ENCODE measurements around the gene FSTL4. TPM values are rescaled to one million over a fixed set of nuclear protein-coding genes. Genes with fewer than 3 reads are reported as not detected.

Gene FSTL4
- total and polyA plus RNA-seq, 2 experiments from 2014 or later = 0.47 to 0.74 TPM

- Histone ChIP-seq H3K27me3 (no peaks in the 10 kb centered on the region), H4K20me1 (ENCODE audit: insufficient read depth, poor library complexity, severe bottlenecking) (no peaks in the 10 kb centered on the region), H3K27ac (peak overlapping the region; percentile 66), H3K4me1 (ENCODE audit: insufficient read depth) (no peaks in the 10 kb centered on the region), H3K79me2 (no peaks in the 10 kb centered on the region), H3K4me2 (no peak overlapping the region), H2AFZ (no peak overlapping the region), H3K4me3 (no peak overlapping the region), H3K36me3 (replicated peaks; ENCODE audit: insufficient read depth, low read depth) (no peaks in the 10 kb centered on the region), H3K9me2 (replicated peaks; ENCODE audit: insufficient read depth) (no peaks in the 10 kb centered on the region), H3K9me3 (ENCODE audit: low read depth) (no peaks in the 10 kb centered on the region)
- 79% methylated on average over 16 of the region's 16 CpGs for WGBS (ENCODE audit: low lambda C conversion rate, missing lambda C conversion rate)
- peak; percentile 43 for DNase-seq (ENCODE audit: low spot score)
- TF ChIP-seq CTCF (IDR thresholded peaks at IDR 0.05; ENCODE audit: poor library complexity) (no peak), EZH2 (IDR thresholded peaks at IDR 0.05; ENCODE audit: borderline replicate concordance) (no peak), EZH2phosphoT487 (IDR thresholded peaks at IDR 0.05; ENCODE audit: low read depth, severe bottlenecking, unreplicated experiment) (no peak)
These were observed 360.8 kb downstream of the FSTL4 start for GRCh38 chr5:133251296-133252132.

- H3K27ac ChIP-seq = no peak overlapping the region
- WGBS (ENCODE audit: low lambda C conversion rate, missing lambda C conversion rate) = 91% methylated on average over 10 of the region's 10 CpGs
These were observed 361.8 kb downstream of the FSTL4 start for GRCh38 chr5:133250527-133250926.

GRCh38 chr5:133249593-133249992 lies 362.7 kb downstream of the FSTL4 start:
- no peaks in the 10 kb centered on the region for H3K79me2 ChIP-seq
- H4K20me1 ChIP-seq (ENCODE audit: insufficient read depth, poor library complexity, severe bottlenecking) = no peaks in the 10 kb centered on the region
- DNase-seq (ENCODE audit: low spot score) = peak; percentile 38
- H3K4me2 ChIP-seq = no peak overlapping the region
- H3K27me3 ChIP-seq = no peaks in the 10 kb centered on the region
- H2AFZ ChIP-seq = no peak overlapping the region
- TF ChIP-seq EZH2 (IDR thresholded peaks at IDR 0.05; ENCODE audit: borderline replicate concordance) (no peak), CTCF (IDR thresholded peaks at IDR 0.05; ENCODE audit: poor library complexity) (no peak), EZH2phosphoT487 (IDR thresholded peaks at IDR 0.05; ENCODE audit: low read depth, severe bottlenecking, unreplicated experiment) (no peak)
- no peak overlapping the region for H3K4me3 ChIP-seq
- no peak overlapping the region for H3K27ac ChIP-seq
- H3K36me3 ChIP-seq (replicated peaks; ENCODE audit: insufficient read depth, low read depth) = no peaks in the 10 kb centered on the region
- no peaks in the 10 kb centered on the region for H3K9me3 ChIP-seq (ENCODE audit: low read depth)
- no peaks in the 10 kb centered on the region for H3K9me2 ChIP-seq (replicated peaks; ENCODE audit: insufficient read depth)
- WGBS (ENCODE audit: low lambda C conversion rate, missing lambda C conversion rate) = 90% methylated on average over 6 of the region's 6 CpGs
- H3K4me1 ChIP-seq (ENCODE audit: insufficient read depth) = peaks cover 1% of the 10 kb centered on the region

More at GRCh38 chr5:133250527-133250926, 361.8 kb downstream of the FSTL4 start:
- no peaks in the 10 kb centered on the region for H3K9me2 ChIP-seq (replicated peaks; ENCODE audit: insufficient read depth)
- no peaks in the 10 kb centered on the region for H3K36me3 ChIP-seq (replicated peaks; ENCODE audit: insufficient read depth, low read depth)
- H2AFZ ChIP-seq = no peak overlapping the region
- H3K9me3 ChIP-seq (ENCODE audit: low read depth) = no peaks in the 10 kb centered on the region
- H3K4me1 ChIP-seq (ENCODE audit: insufficient read depth) = no peaks in the 10 kb centered on the region
- no peaks in the 10 kb centered on the region for H3K27me3 ChIP-seq
- no peak for TF ChIP-seq EZH2phosphoT487 (IDR thresholded peaks at IDR 0.05; ENCODE audit: low read depth, severe bottlenecking, unreplicated experiment)
- TF ChIP-seq EZH2 (IDR thresholded peaks at IDR 0.05; ENCODE audit: borderline replicate concordance) = no peak
- no peak for TF ChIP-seq CTCF (IDR thresholded peaks at IDR 0.05; ENCODE audit: poor library complexity)
- H3K4me3 ChIP-seq = no peak overlapping the region
- H4K20me1 ChIP-seq (ENCODE audit: insufficient read depth, poor library complexity, severe bottlenecking) = no peaks in the 10 kb centered on the region
- DNase-seq (ENCODE audit: low spot score) = no peak
- H3K79me2 ChIP-seq = no peaks in the 10 kb centered on the region
- no peak overlapping the region for H3K4me2 ChIP-seq
